LNCAP (cell line): ENCODE results near the gene RAPGEF4.

Experiments used
- TF ChIP-seq, protein P1 (sequence below): fragments of 450-650 bp; IDR thresholded peaks from 2 replicates; pipeline ENCODE4 v1.5.1; 2017; ENCODE audit warnings: mild to moderate bottlenecking

RAPGEF4 gene

GRCh38 chr2:172964511-172965139 is 229.0 kb downstream of the RAPGEF4 start:
- TF ChIP-seq, protein P1, sequence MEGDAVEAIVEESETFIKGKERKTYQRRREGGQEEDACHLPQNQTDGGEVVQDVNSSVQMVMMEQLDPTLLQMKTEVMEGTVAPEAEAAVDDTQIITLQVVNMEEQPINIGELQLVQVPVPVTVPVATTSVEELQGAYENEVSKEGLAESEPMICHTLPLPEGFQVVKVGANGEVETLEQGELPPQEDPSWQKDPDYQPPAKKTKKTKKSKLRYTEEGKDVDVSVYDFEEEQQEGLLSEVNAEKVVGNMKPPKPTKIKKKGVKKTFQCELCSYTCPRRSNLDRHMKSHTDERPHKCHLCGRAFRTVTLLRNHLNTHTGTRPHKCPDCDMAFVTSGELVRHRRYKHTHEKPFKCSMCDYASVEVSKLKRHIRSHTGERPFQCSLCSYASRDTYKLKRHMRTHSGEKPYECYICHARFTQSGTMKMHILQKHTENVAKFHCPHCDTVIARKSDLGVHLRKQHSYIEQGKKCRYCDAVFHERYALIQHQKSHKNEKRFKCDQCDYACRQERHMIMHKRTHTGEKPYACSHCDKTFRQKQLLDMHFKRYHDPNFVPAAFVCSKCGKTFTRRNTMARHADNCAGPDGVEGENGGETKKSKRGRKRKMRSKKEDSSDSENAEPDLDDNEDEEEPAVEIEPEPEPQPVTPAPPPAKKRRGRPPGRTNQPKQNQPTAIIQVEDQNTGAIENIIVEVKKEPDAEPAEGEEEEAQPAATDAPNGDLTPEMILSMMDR, result no peak

- TF ChIP-seq, protein P1, result no peak
Observed at GRCh38 chr2:172965433-172966212, 230.0 kb downstream of the RAPGEF4 start.

DNA sequence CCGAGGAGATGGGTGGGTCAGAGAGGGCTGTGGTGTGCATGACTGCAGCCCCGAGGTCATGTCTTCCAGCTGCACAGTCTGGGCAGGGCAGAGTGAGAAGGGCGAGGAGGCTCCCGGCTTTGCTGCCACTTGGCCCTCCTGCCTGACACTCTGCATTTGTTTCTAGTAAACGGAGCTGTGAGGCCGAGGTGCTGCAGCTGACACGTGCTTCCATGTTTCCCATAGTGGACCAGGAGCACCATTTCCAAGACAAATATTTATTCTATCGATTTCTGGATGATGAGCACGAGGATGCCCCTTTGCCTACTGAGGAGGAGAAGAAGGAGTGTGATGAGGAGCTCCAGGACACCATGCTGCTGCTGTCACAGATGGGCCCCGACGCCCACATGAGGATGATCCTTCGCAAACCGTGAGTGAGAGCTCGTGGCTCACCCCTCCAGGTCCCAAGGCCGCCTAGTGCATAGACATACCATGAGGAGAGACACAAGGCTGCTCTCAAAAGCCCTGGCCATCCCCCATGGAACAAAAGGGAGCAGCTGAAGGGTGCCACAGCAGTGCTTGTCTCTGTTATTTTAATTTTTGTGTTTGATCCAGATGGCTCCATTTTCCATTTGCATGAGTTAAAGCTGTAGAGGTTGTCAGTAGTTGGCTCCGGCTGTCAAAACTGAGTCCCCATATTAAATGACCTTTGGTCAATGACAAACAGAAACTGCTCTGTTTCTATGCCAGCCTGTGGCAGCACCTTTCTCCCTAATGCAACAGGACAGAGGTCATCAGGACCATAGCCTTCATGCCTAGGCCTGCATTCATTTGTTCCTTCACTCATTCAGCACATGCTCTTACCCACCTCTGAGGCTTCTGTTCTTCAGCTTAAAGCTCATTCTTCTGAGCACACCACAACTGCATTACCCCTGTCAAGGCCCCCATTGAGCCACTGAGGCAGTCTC is 231.7 kb downstream of the RAPGEF4 start:
- TF ChIP-seq, protein P1, result no peak

- TF ChIP-seq, protein P1, result no peak
Observed at GRCh38 chr2:172968061-172968469, 232.4 kb downstream of the RAPGEF4 start.

- TF ChIP-seq, protein P1, result no peak
Observed at GRCh38 chr2:172969166-172969565, 233.5 kb downstream of the RAPGEF4 start.

DNA sequence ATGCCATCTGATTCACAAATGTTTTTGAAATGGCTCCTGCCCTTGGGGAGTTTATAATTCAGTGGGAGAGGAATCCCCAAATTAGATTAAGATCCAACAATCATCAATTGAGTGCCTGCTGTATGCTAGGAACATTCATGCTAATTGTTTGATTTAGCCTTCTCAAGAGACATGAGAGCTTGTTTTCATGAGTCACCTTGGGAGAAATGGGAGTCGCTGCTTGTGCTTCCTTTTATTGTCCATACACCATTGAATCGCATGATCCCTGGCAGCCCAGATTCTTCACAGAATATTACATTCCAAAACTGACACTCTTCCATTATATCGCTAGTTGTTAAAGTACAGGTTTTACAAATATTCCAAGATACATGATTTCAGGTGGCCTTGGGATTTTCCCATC is 234.0 kb downstream of the RAPGEF4 start:
- TF ChIP-seq, protein P1, result no peak

DNA sequence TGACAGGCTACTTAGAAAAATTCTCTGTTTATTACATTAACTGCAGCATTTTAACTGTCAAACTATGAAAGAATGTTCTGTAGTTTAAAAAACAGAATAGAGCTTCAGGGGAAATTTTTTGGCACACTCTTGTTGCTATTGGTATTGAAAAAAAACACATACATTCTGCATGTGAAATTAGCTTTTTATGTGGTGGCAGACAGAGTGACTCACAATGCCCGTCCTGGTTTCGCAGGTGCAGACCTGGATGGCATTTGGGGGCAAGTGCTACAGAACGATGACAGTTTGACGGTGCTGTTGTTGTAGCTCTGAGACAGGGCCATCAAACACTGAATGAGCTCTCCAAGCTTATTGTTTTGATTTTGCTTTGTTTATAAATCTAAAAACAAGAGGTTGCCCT is 235.0 kb downstream of the RAPGEF4 start:
- TF ChIP-seq, protein P1, result no peak
